Erythroblast (primary cell): ENCODE data around the gene TPM2.

Experiments
- GATA1 ChIP-seq: IDR thresholded peaks from 2 replicates; pipeline ENCODE4 v1.6.1; 2011; ENCODE audit warnings: low read depth, mild to moderate bottlenecking, control low read depth, low read length, moderate library complexity
- POLR2A ChIP-seq: IDR thresholded peaks from 2 replicates; pipeline ENCODE4 v1.6.1; 2011; ENCODE audit warnings: mild to moderate bottlenecking, low read length

DNA sequence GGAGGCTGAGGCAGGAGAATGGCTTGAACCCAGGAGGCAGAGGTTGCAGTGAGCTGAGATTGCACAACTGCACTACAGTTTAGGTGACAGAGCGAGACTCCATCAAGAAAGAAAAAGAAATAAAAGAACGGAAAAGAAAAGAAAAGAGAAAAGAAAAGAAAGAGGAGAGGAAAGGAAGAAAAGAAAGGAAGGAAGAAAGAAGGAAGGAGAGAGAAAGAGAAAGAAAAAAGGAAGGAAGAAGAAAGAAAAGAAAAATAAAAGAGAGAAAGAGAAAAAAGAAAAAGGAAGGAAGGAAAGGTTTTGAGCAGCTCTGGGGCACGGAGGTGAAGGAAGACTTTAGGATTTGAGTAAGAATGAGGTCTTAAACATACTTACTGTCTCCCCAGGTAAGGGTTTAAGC lies 23.9 kb upstream of the TPM2 start:
- TF ChIP-seq POLR2A = no peak
- no peak for TF ChIP-seq GATA1
